ENCODE measurements around the gene THAP11. TPM values are rescaled to one million over a fixed set of nuclear protein-coding genes. Genes with fewer than 3 reads are reported as not detected.

Gene THAP11
- total and polyA plus RNA-seq, 2 experiments from 2014 or later: 37.3 to 115 TPM

GRCh38 chr16:67847064-67847861 lies 5.1 kb downstream of the THAP11 start, which contains the start of gene CENPT (continued):
- TF ChIP-seq ETS1 (IDR thresholded peaks at IDR 0.05): no peak
- no peak for TF ChIP-seq EZH2phosphoT487 (IDR thresholded peaks at IDR 0.05; ENCODE audit: unreplicated experiment)
- no peak for TF ChIP-seq JUNB (IDR thresholded peaks at IDR 0.05; ENCODE audit: unreplicated experiment)
- TF ChIP-seq EZH2 (IDR thresholded peaks at IDR 0.05; ENCODE audit: low read depth, unreplicated experiment): no peak
- no peak for TF ChIP-seq STAT1 (IDR thresholded peaks at IDR 0.05; ENCODE audit: unreplicated experiment)
- TF ChIP-seq NANOG (IDR thresholded peaks at IDR 0.05; ENCODE audit: borderline replicate concordance): no peak
- no peak for TF ChIP-seq CTCF (conservative IDR thresholded peaks at IDR 0.05; ENCODE audit: low read depth in 2 of 2)
- TF ChIP-seq ZNF331 (CRISPR knock-in tag; IDR thresholded peaks at IDR 0.05; ENCODE audit: low read depth): no peak
- no peak for TF ChIP-seq POLR2AphosphoS5 (IDR thresholded peaks at IDR 0.05; ENCODE audit: low read depth)
- no peak for TF ChIP-seq REST (IDR thresholded peaks at IDR 0.05; ENCODE audit: unreplicated experiment)
- no peak for TF ChIP-seq ZNF114 (CRISPR knock-in tag; IDR thresholded peaks at IDR 0.05)
- no peak for TF ChIP-seq CREB1 (CRISPR knock-in tag; IDR thresholded peaks at IDR 0.05; ENCODE audit: low read depth)

- 0 out of 2 replicates have a peak, but pooled peaks cover 3% of the 10 kb centered on the region for H3K36me3 ChIP-seq (ENCODE audit: insufficient read depth)
- H3F3A ChIP-seq (replicated peaks; ENCODE audit: low read depth): peaks cover 30% of the 10 kb centered on the region
- peak overlapping the region; percentile 91 for H3K4me3 ChIP-seq
- Mint-ChIP-seq H3K27ac (peak overlapping the region; percentile 89), H3K36me3 (ENCODE audit: low read depth) (peaks cover 25% of the 10 kb centered on the region), H3K4me3 (peak overlapping the region; percentile 95), H3K27me3 (ENCODE audit: insufficient read depth, low read depth, poor library complexity) (peaks cover 9% of the 10 kb centered on the region), H3K9me3 (no peaks in the 10 kb centered on the region), H3K4me1 (peaks cover 35% of the 10 kb centered on the region)
- peak overlapping the region; percentile 84 for H3K27ac ChIP-seq (ENCODE audit: low read depth)
- no peak for ATAC-seq
- peak overlapping the region; percentile 98 for H3K4me2 ChIP-seq
- H3K79me2 ChIP-seq (replicated peaks; ENCODE audit: insufficient read depth): peaks cover 87% of the 10 kb centered on the region
- no peak overlapping the region for H2AFZ ChIP-seq
- no peaks in the 10 kb centered on the region for H3K27me3 ChIP-seq (ENCODE audit: insufficient read depth)
- H3K9me2 ChIP-seq (ENCODE audit: insufficient read depth): no peaks in the 10 kb centered on the region
- peaks cover 58% of the 10 kb centered on the region for H4K20me1 ChIP-seq (replicated peaks; ENCODE audit: insufficient read depth)
- H3K4me1 ChIP-seq (ENCODE audit: insufficient read depth): peaks cover 37% of the 10 kb centered on the region
- no peak for DNase-seq (ENCODE audit: low spot score)
- TF ChIP-seq ZNF114 (CRISPR knock-in tag; IDR thresholded peaks at IDR 0.05) (no peak), ZNF462 (CRISPR knock-in tag; IDR thresholded peaks at IDR 0.05) (no peak)
Observed at GRCh38 chr16:67848118-67848517, 6.0 kb downstream of the THAP11 start.
